ENCODE results near the gene KRTAP10-12. TPM values are rescaled to one million over a fixed set of nuclear protein-coding genes. Genes with fewer than 3 reads are reported as not detected.

Gene KRTAP10-12
- total RNA-seq, 1 experiment from 2014 or later: not detected

DNA sequence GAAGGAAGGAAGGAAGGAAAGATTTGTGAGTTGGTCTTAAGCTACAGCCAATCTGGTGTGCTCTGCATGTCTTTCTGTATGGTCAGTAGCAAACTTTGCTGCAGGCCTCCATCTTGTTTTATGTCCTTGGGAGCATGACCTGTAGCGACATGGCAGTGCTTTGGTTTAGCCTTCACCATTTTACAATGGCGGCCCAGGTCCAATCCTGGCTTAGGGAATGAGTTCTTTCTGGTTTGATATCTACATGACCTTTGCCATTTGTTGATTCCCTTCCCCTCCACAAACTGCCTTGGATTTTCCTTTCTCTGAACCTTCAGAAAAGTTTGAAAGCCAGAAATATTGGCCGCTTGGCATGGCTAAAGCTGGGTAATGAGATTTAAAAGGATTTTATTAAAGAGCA lies 44.9 kb downstream of the KRTAP10-12 start:
- H3K9me2 ChIP-seq (replicated peaks; ENCODE audit: insufficient read depth, low read length): no peaks in the 10 kb centered on the region
- no peak overlapping the region for H3K9ac ChIP-seq (ENCODE audit: low read length)
- H3K4me3 ChIP-seq (ENCODE audit: low read length): no peak overlapping the region
- no peaks in the 10 kb centered on the region for H3K27me3 ChIP-seq (ENCODE audit: low read length)
- no peak overlapping the region for H2AFZ ChIP-seq (ENCODE audit: low read length)
- H3K4me1 ChIP-seq (ENCODE audit: low read length): no peaks in the 10 kb centered on the region
- H3K36me3 ChIP-seq (ENCODE audit: insufficient read depth, low read length): no peaks in the 10 kb centered on the region
- no peaks in the 10 kb centered on the region for H3K9me3 ChIP-seq (ENCODE audit: low read length)
- H4K20me1 ChIP-seq (ENCODE audit: insufficient read depth, low read depth, low read length): no peaks in the 10 kb centered on the region
- no peaks in the 10 kb centered on the region for H3K79me2 ChIP-seq (ENCODE audit: low read length)
- no peak overlapping the region for H3K4me2 ChIP-seq (ENCODE audit: low read depth, low read length, poor library complexity, severe bottlenecking)
- no peak overlapping the region for H3K27ac ChIP-seq (ENCODE audit: low read length)
- no peak for DNase-seq

DNA sequence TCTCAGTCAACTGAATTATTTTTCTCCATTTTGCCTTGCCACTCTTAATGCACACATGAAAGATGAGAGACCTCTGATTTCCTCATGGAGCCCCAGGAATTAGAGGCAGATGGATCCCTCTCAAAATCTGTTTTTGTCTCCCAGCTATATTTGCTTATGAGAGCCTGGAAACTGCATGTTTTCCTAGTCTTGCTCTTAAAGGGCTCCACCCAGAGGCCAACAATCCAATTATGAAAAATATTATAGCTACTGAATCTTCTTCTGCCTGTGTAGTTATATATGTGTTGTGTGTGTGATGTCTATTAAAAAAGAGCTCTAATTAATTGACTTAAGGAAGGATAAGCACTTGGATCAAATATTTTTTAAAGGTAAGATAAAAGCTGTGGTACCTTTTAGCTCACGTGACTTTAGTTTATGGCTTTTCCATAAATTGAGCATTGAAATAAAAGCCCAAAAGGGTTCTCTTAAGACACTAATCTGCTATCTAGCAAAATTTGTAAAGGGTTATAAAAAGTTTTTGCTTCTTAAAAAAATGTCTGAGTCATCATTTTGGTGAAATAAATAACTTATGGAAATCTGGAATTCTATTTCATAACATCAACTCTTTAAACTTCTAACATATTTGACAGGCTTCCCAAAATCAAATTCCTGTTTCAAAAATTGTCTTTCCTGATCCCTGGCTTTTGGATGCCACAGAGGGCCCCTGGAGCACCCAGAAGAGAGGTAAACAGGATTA lies 45.6 kb downstream of the KRTAP10-12 start:
- Histone ChIP-seq H3K9me2 (replicated peaks; ENCODE audit: insufficient read depth, low read length) (no peaks in the 10 kb centered on the region), H3K4me1 (ENCODE audit: low read length) (no peaks in the 10 kb centered on the region), H3K36me3 (ENCODE audit: insufficient read depth, low read length) (no peaks in the 10 kb centered on the region), H3K27me3 (ENCODE audit: low read length) (no peaks in the 10 kb centered on the region), H3K79me2 (ENCODE audit: low read length) (no peaks in the 10 kb centered on the region), H3K4me3 (ENCODE audit: low read length) (no peak overlapping the region), H3K9me3 (ENCODE audit: low read length) (no peaks in the 10 kb centered on the region), H3K4me2 (ENCODE audit: low read depth, low read length, poor library complexity, severe bottlenecking) (no peak overlapping the region), H3K9ac (ENCODE audit: low read length) (no peak overlapping the region), H2AFZ (ENCODE audit: low read length) (no peak overlapping the region), H3K27ac (ENCODE audit: low read length) (no peak overlapping the region), H4K20me1 (ENCODE audit: insufficient read depth, low read depth, low read length) (no peaks in the 10 kb centered on the region)
- DNase-seq: peak; percentile 63

Small RNA genes within 50 kb of the gene (small RNA-seq; reads per million reads assigned to genes)
- not detected for gene KRTAP12-6P

Other genes with a start within 250 kb of the KRTAP10-12 start
- gene LRRC3, start 241.7 kb upstream of the KRTAP10-12 start, total RNA-seq (2014; rRNA removed; shearing (Covaris generic); ENCODE audit: low replicate concordance): not detected in 2 replicates
- gene KRTAP10-1, start 157.0 kb upstream of the KRTAP10-12 start, total RNA-seq (2014; rRNA removed; shearing (Covaris generic); ENCODE audit: low replicate concordance): not detected in 2 replicates
- gene KRTAP10-2, start 145.7 kb upstream of the KRTAP10-12 start, total RNA-seq (2014; rRNA removed; shearing (Covaris generic); ENCODE audit: low replicate concordance): not detected in 2 replicates
- not detected in 2 replicates for gene KRTAP10-3, start 138.4 kb upstream of the KRTAP10-12 start, total RNA-seq (2014; rRNA removed; shearing (Covaris generic); ENCODE audit: low replicate concordance)
- not detected in 2 replicates for gene KRTAP10-4, start 123.4 kb upstream of the KRTAP10-12 start, total RNA-seq (2014; rRNA removed; shearing (Covaris generic); ENCODE audit: low replicate concordance)
- not detected in 2 replicates for gene KRTAP10-5, start 116.6 kb upstream of the KRTAP10-12 start, total RNA-seq (2014; rRNA removed; shearing (Covaris generic); ENCODE audit: low replicate concordance)
- gene KRTAP10-6, start 104.7 kb upstream of the KRTAP10-12 start, total RNA-seq (2014; rRNA removed; shearing (Covaris generic); ENCODE audit: low replicate concordance): not detected in 2 replicates
- not detected in 2 replicates for gene KRTAP10-7, start 96.6 kb upstream of the KRTAP10-12 start, total RNA-seq (2014; rRNA removed; shearing (Covaris generic); ENCODE audit: low replicate concordance)
- gene KRTAP10-8, start 85.1 kb upstream of the KRTAP10-12 start, total RNA-seq (2014; rRNA removed; shearing (Covaris generic); ENCODE audit: low replicate concordance): not detected in 2 replicates
- not detected in 2 replicates for gene KRTAP10-9, start 70.1 kb upstream of the KRTAP10-12 start, total RNA-seq (2014; rRNA removed; shearing (Covaris generic); ENCODE audit: low replicate concordance)
- not detected in 2 replicates for gene KRTAP10-10, start 59.8 kb upstream of the KRTAP10-12 start, total RNA-seq (2014; rRNA removed; shearing (Covaris generic); ENCODE audit: low replicate concordance)
- gene KRTAP10-11, start 50.8 kb upstream of the KRTAP10-12 start, total RNA-seq (2014; rRNA removed; shearing (Covaris generic); ENCODE audit: low replicate concordance): not detected in 2 replicates
- not detected in 2 replicates for gene KRTAP12-4, start 42.5 kb upstream of the KRTAP10-12 start, total RNA-seq (2014; rRNA removed; shearing (Covaris generic); ENCODE audit: low replicate concordance)
- not detected in 2 replicates for gene KRTAP12-3, start 39.2 kb upstream of the KRTAP10-12 start, total RNA-seq (2014; rRNA removed; shearing (Covaris generic); ENCODE audit: low replicate concordance)
- gene KRTAP12-2, start 30.2 kb upstream of the KRTAP10-12 start, total RNA-seq (2014; rRNA removed; shearing (Covaris generic); ENCODE audit: low replicate concordance): not detected in 2 replicates
- not detected in 2 replicates for gene KRTAP12-1, start 15.0 kb upstream of the KRTAP10-12 start, total RNA-seq (2014; rRNA removed; shearing (Covaris generic); ENCODE audit: low replicate concordance)
- not detected in 2 replicates for gene TSPEAR, start 14.4 kb downstream of the KRTAP10-12 start, total RNA-seq (2014; rRNA removed; shearing (Covaris generic); ENCODE audit: low replicate concordance)
- 126 and 148 TPM in 2 replicates for gene UBE2G2, start 104.6 kb downstream of the KRTAP10-12 start, total RNA-seq (2014; rRNA removed; shearing (Covaris generic); ENCODE audit: low replicate concordance)
- gene SUMO3, start 120.9 kb downstream of the KRTAP10-12 start, total RNA-seq (2014; rRNA removed; shearing (Covaris generic); ENCODE audit: low replicate concordance): 70.3 and 80.3 TPM in 2 replicates
- gene PTTG1IP, start 176.5 kb downstream of the KRTAP10-12 start, total RNA-seq (2014; rRNA removed; shearing (Covaris generic); ENCODE audit: low replicate concordance): 37.8 and 44.7 TPM in 2 replicates
- 252 and 484 TPM in 2 replicates for gene ITGB2, start 223.7 kb downstream of the KRTAP10-12 start, total RNA-seq (2014; rRNA removed; shearing (Covaris generic); ENCODE audit: low replicate concordance)
- 12.2 and 48.7 TPM in 2 replicates for gene SLX9, start 242.9 kb downstream of the KRTAP10-12 start, total RNA-seq (2014; rRNA removed; shearing (Covaris generic); ENCODE audit: low replicate concordance)